Measurements from ENCODE around the gene PDE6A. TPM values are rescaled to one million over a fixed set of nuclear protein-coding genes. Genes with fewer than 3 reads are reported as not detected.

PDE6A gene
- total and polyA plus RNA-seq, 9 of the 15 experiments (the other 6 are each of a cell fraction or from before 2014, with no cell fraction given) = 0.01 to 0.04 (median 0.01) TPM; not detected in 6

- ChIA-PET CTCF (ENCODE audit: low intra/inter-chr PET ratio) (no interaction called here), POLR2A (interaction anchor here (0.6 to 1.8 kb wide), 6 partner anchors 9 to 388 kb away, joined by 3 to 5 read pairs (median 3); no protein-coding TSS in a partner anchor)
- TF ChIP-seq GMEB1 (CRISPR knock-in tag; IDR thresholded peaks at IDR 0.05) = no peak
- TF ChIP-seq CEBPB (tag; IDR thresholded peaks at IDR 0.05) = no peak
- no peak for TF ChIP-seq NONO (IDR thresholded peaks at IDR 0.05; ENCODE audit: low read depth in 2 of 2, low read length in 1 of 2)
- no peak for TF ChIP-seq ZNF76 (CRISPR knock-in tag; IDR thresholded peaks at IDR 0.05; ENCODE audit: borderline replicate concordance)
- no peak for TF ChIP-seq ZNF584 (CRISPR knock-in tag; IDR thresholded peaks at IDR 0.05; ENCODE audit: low read depth)
- TF ChIP-seq, protein P1, sequence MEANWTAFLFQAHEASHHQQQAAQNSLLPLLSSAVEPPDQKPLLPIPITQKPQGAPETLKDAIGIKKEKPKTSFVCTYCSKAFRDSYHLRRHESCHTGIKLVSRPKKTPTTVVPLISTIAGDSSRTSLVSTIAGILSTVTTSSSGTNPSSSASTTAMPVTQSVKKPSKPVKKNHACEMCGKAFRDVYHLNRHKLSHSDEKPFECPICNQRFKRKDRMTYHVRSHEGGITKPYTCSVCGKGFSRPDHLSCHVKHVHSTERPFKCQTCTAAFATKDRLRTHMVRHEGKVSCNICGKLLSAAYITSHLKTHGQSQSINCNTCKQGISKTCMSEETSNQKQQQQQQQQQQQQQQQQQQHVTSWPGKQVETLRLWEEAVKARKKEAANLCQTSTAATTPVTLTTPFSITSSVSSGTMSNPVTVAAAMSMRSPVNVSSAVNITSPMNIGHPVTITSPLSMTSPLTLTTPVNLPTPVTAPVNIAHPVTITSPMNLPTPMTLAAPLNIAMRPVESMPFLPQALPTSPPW (CRISPR knock-in tag; IDR thresholded peaks at IDR 0.05) = no peak
- no peak for TF ChIP-seq NFIC (IDR thresholded peaks at IDR 0.05)
- TF ChIP-seq TAF15 (IDR thresholded peaks at IDR 0.05; ENCODE audit: low read depth, low read length) = no peak
- no peak for TF ChIP-seq KLF16 (IDR thresholded peaks at IDR 0.05)
- TF ChIP-seq FOXP4 (CRISPR knock-in tag; IDR thresholded peaks at IDR 0.05; ENCODE audit: borderline replicate concordance) = no peak
- TF ChIP-seq ESRRA (IDR thresholded peaks at IDR 0.05; ENCODE audit: borderline replicate concordance, low read depth) = no peak
- no peak for TF ChIP-seq ZNF785 (CRISPR knock-in tag; IDR thresholded peaks at IDR 0.05)
- no peak for TF ChIP-seq CTCF (IDR thresholded peaks at IDR 0.05 in 2 of 3, conservative IDR thresholded peaks at IDR 0.05 in 1 of 3; ENCODE audit: insufficient read depth in 2 of 3, low read depth in 1 of 3, low read length in 3 of 3)
- peak; percentile 74; the same call in 2 of the 3 replicates for ATAC-seq
- Histone ChIP-seq H3K27me3 (ENCODE audit: control insufficient read depth in 2 of 2, insufficient read depth in 2 of 2, low read length in 2 of 2) (peaks cover 0 to 4% of the 10 kb centered on the region in 2 experiments; a peak in 2 of 5 replicates), H3K4me2 (ENCODE audit: insufficient read depth, low read length) (no peak overlapping the region), H3K27ac (ENCODE audit: extremely low read depth, low read depth, low read length) (no peak overlapping the region), H3K9me1 (ENCODE audit: control insufficient read depth, insufficient read depth, low read length) (no peaks in the 10 kb centered on the region), H3K9me3 (replicated peaks; ENCODE audit: control insufficient read depth, insufficient read depth, low read depth, low read length) (no peaks in the 10 kb centered on the region), H2AFZ (ENCODE audit: low read depth, low read length) (peak overlapping the region; percentile 62; the same call in 1 of the 2 replicates), H4K20me1 (replicated peaks; ENCODE audit: control insufficient read depth, insufficient read depth, low read length) (no peaks in the 10 kb centered on the region), H3K9ac (ENCODE audit: insufficient read depth in 1 of 2, low read depth in 2 of 2, low read length in 2 of 2) (peak overlapping the region in 1 of 2 experiments; percentile 55; a peak in 1 of 4 replicates), H3K4me1 (replicated peaks in 1 of 2; ENCODE audit: control insufficient read depth in 2 of 2, insufficient read depth in 2 of 2, low read length in 2 of 2) (peaks cover 0 to 3% of the 10 kb centered on the region in 2 experiments; a peak in 1 of 5 replicates), H3K79me2 (ENCODE audit: control insufficient read depth, insufficient read depth, low read length) (no peaks in the 10 kb centered on the region), H3K36me3 (ENCODE audit: control insufficient read depth, insufficient read depth, low read length) (no peaks in the 10 kb centered on the region), H3K4me3 (no peak overlapping the region)
- peak; percentile 15 for FAIRE-seq
- in situ Hi-C loops (cut with MboI) (no loop called here), intact Hi-C loops (cut with micrococcal nuclease) (no loop called here)
- 22% methylated on average over 11 of the region's 11 CpGs for WGBS (ENCODE audit: insufficient coverage, low coverage, missing lambda C conversion rate)
- BruUV-seq (replicated peaks) = no TSS peak
- peak in 1 of 4 experiments; percentile 29 for DNase-seq (ENCODE audit: extremely low read depth in 1 of 4, low spot score in 3 of 4)
These were observed 72.1 kb downstream of the PDE6A start for GRCh38 chr5:149872351-149873040.
